ENCODE measurements around the gene SOX3. TPM values are rescaled to one million over a fixed set of nuclear protein-coding genes. Genes with fewer than 3 reads are reported as not detected.
A peak's percentile ranks its signal among the peaks of the same experiment; 100 is the strongest.

The SOX3 gene
- total RNA-seq, 1 experiment from 2014 or later = not detected

GRCh38 chrX:140503714-140504351 is 1.0 kb downstream of the SOX3 start:
- intact Hi-C loops (cut with micrococcal nuclease) = loop anchor here (10.0 kb wide), 1 partner anchor 449 kb away; no protein-coding TSS in a partner anchor
- Histone ChIP-seq H3K27me3 (ENCODE audit: low read length) (peaks cover 88% of the 10 kb centered on the region), H3K9me2 (replicated peaks; ENCODE audit: low read length) (no peaks in the 10 kb centered on the region), H3K27ac (ENCODE audit: low read length) (no peak overlapping the region), H4K20me1 (ENCODE audit: low read length) (no peaks in the 10 kb centered on the region), H3K79me2 (ENCODE audit: low read length) (no peaks in the 10 kb centered on the region), H3K4me3 (ENCODE audit: low read length) (no peak overlapping the region), H3K36me3 (ENCODE audit: low read depth, low read length) (no peaks in the 10 kb centered on the region), H3K9me3 (ENCODE audit: low read length) (no peaks in the 10 kb centered on the region), H3K4me2 (ENCODE audit: low read length) (peak overlapping the region; percentile 46; the same call in 1 of the 2 replicates), H2AFZ (ENCODE audit: low read length) (no peak overlapping the region), H3F3A (ENCODE audit: low read length, unreplicated experiment) (no peaks in the 10 kb centered on the region), H3K4me1 (ENCODE audit: insufficient read depth, low read length) (peaks cover 16% of the 10 kb centered on the region), H3K9ac (ENCODE audit: low read length) (no peak overlapping the region)
- DNase-seq (no peak), ATAC-seq (peak; percentile 34; the same call in 1 of the 2 replicates)
- ChIA-PET POLR2A (ENCODE audit: unreplicated experiment) (no interaction called here), CTCF (no interaction called here)
- no peak for TF ChIP-seq EZH2phosphoT487 (IDR thresholded peaks at IDR 0.05; ENCODE audit: borderline replicate concordance, low read length)
- TF ChIP-seq CTCF (conservative IDR thresholded peaks at IDR 0.05; ENCODE audit: low read depth, low read length) = no peak
- no peak for TF ChIP-seq EZH2 (IDR thresholded peaks at IDR 0.05; ENCODE audit: low read length, unreplicated experiment)
- no TSS peak for BruUV-seq (replicated peaks)

- Histone ChIP-seq H3F3A (ENCODE audit: low read length, unreplicated experiment) (no peaks in the 10 kb centered on the region), H3K36me3 (ENCODE audit: low read depth, low read length) (no peaks in the 10 kb centered on the region), H3K79me2 (ENCODE audit: low read length) (no peaks in the 10 kb centered on the region), H2AFZ (ENCODE audit: low read length) (no peak overlapping the region), H3K27me3 (ENCODE audit: low read length) (peaks cover 84% of the 10 kb centered on the region), H3K9ac (ENCODE audit: low read length) (no peak overlapping the region), H3K4me1 (ENCODE audit: insufficient read depth, low read length) (peaks cover 15% of the 10 kb centered on the region), H3K9me2 (replicated peaks; ENCODE audit: low read length) (no peaks in the 10 kb centered on the region), H3K4me3 (ENCODE audit: low read length) (no peak overlapping the region), H3K27ac (ENCODE audit: low read length) (no peak overlapping the region), H3K9me3 (ENCODE audit: low read length) (no peaks in the 10 kb centered on the region), H4K20me1 (ENCODE audit: low read length) (no peaks in the 10 kb centered on the region), H3K4me2 (ENCODE audit: low read length) (peak overlapping the region; percentile 54)
- DNase-seq = no peak
- ChIA-PET CTCF (no interaction called here), POLR2A (ENCODE audit: unreplicated experiment) (no interaction called here)
- ATAC-seq = no peak
- BruUV-seq (replicated peaks) = no TSS peak
- TF ChIP-seq EZH2 (IDR thresholded peaks at IDR 0.05; ENCODE audit: low read length, unreplicated experiment) (no peak), EZH2phosphoT487 (IDR thresholded peaks at IDR 0.05; ENCODE audit: borderline replicate concordance, low read length) (no peak; the same call in 1 of the 2 replicates), CTCF (conservative IDR thresholded peaks at IDR 0.05; ENCODE audit: low read depth, low read length) (no peak)
- intact Hi-C loops (cut with micrococcal nuclease) = loop anchor here (10.0 kb wide), 1 partner anchor 448 kb away; no protein-coding TSS in a partner anchor
These were observed 1.6 kb downstream of the SOX3 start for GRCh38 chrX:140503238-140503601.

Data from PC-3 (cell line).